GM06990 (cell line): ENCODE results near the gene TEC.

Source experiments
- DNase-seq: peaks from one replicate; pipeline ENCODE4 v3.0.0-alpha.2; 2011; ENCODE audit not compliant: insufficient read length; ENCODE audit errors: extremely low read depth
- H3K27me3 ChIP-seq: replicated peaks from 2 replicates; pipeline ENCODE4 v1.6.0; 2011; ENCODE audit warnings: low read length; ENCODE audit not compliant: control insufficient read depth, insufficient read depth
- H3K36me3 ChIP-seq: 2 replicates; pipeline ENCODE4 v1.5.1; 2011; ENCODE audit warnings: low read length; ENCODE audit not compliant: control insufficient read depth, insufficient read depth
- H3K4me3 ChIP-seq: replicated peaks from 2 replicates; pipeline ENCODE4 v1.5.1; 2011; ENCODE audit warnings: low read depth, mild to moderate bottlenecking, control low read depth, low read length
- CTCF ChIP-seq: IDR thresholded peaks from 2 replicates; pipeline ENCODE4 v1.5.1; 2011; ENCODE audit warnings: low read length, control low read depth, mild to moderate bottlenecking, inconsistent platforms; ENCODE audit not compliant: insufficient read depth, poor library complexity, severe bottlenecking

The TEC gene

GRCh38 chr4:48127682-48128404 is 141.8 kb downstream of the TEC start:
- peak; percentile 83 for DNase-seq
- H3K36me3 ChIP-seq, result peaks cover 1% of the 10 kb centered on the region; the same call in 1 of the 2 replicates
- peak; percentile 60 for TF ChIP-seq CTCF
- no peaks in the 10 kb centered on the region for H3K27me3 ChIP-seq
- no peak overlapping the region for H3K4me3 ChIP-seq

GRCh38 chr4:48127231-48127630 is 142.4 kb downstream of the TEC start:
- Histone ChIP-seq H3K27me3 (no peaks in the 10 kb centered on the region), H3K4me3 (no peak overlapping the region), H3K36me3 (peaks cover 1% of the 10 kb centered on the region; the same call in 1 of the 2 replicates)
- no peak for DNase-seq
- no peak for TF ChIP-seq CTCF

GRCh38 chr4:48126621-48127020 is 143.0 kb downstream of the TEC start:
- H3K4me3 ChIP-seq, result no peak overlapping the region
- H3K27me3 ChIP-seq, result no peaks in the 10 kb centered on the region
- peaks cover 1% of the 10 kb centered on the region; the same call in 1 of the 2 replicates for H3K36me3 ChIP-seq
- DNase-seq, result no peak
- TF ChIP-seq CTCF, result no peak

- DNase-seq, result no peak
- Histone ChIP-seq H3K4me3 (no peak overlapping the region), H3K27me3 (no peaks in the 10 kb centered on the region), H3K36me3 (no peaks in the 10 kb centered on the region)
- no peak for TF ChIP-seq CTCF
These were observed 144.8 kb downstream of the TEC start for GRCh38 chr4:48124870-48125269.

- Histone ChIP-seq H3K36me3 (no peaks in the 10 kb centered on the region), H3K4me3 (no peak overlapping the region), H3K27me3 (no peaks in the 10 kb centered on the region)
- DNase-seq, result no peak
- no peak for TF ChIP-seq CTCF
These were observed 146.9 kb downstream of the TEC start for GRCh38 chr4:48122756-48123155.
